ENCODE results near the gene CHCT1.

DNA sequence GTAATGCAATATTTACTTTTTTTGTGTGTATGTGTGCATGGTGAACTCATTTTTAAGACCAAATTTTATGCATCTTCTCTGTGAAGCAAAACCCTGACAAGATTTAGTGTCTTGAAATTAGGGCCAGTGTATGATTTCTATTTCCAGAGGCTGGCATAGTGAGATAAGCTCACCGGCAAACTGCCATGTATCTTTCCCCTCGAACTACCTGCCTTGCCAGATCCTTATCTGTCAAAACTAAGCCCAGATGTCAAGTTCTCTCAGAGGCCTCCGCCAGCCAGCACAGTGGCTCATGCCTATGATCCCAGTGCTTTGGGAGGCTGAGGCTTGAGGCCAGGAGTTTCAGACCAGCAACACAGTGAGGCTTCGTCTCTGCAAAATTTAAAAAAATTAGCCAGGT lies 40.3 kb upstream of the CHCT1 start:
- TF ChIP-seq, protein P1, sequence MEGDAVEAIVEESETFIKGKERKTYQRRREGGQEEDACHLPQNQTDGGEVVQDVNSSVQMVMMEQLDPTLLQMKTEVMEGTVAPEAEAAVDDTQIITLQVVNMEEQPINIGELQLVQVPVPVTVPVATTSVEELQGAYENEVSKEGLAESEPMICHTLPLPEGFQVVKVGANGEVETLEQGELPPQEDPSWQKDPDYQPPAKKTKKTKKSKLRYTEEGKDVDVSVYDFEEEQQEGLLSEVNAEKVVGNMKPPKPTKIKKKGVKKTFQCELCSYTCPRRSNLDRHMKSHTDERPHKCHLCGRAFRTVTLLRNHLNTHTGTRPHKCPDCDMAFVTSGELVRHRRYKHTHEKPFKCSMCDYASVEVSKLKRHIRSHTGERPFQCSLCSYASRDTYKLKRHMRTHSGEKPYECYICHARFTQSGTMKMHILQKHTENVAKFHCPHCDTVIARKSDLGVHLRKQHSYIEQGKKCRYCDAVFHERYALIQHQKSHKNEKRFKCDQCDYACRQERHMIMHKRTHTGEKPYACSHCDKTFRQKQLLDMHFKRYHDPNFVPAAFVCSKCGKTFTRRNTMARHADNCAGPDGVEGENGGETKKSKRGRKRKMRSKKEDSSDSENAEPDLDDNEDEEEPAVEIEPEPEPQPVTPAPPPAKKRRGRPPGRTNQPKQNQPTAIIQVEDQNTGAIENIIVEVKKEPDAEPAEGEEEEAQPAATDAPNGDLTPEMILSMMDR (IDR thresholded peaks at IDR 0.05; ENCODE audit: extremely low read depth in 1 of 2, insufficient read depth in 1 of 2, low read depth in 1 of 2, low read length in 2 of 2): no peak
- TF ChIP-seq POLR2A (IDR thresholded peaks at IDR 0.05; ENCODE audit: low read depth, low read length): no peak
- TF ChIP-seq, protein P2, sequence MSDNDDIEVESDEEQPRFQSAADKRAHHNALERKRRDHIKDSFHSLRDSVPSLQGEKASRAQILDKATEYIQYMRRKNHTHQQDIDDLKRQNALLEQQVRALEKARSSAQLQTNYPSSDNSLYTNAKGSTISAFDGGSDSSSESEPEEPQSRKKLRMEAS (IDR thresholded peaks at IDR 0.05; ENCODE audit: insufficient read depth, insufficient read length): no peak
- TF ChIP-seq EZH2 (IDR thresholded peaks at IDR 0.05; ENCODE audit: borderline replicate concordance, low read depth, low read length, severe bottlenecking): no peak
- no peak for TF ChIP-seq MYC (IDR thresholded peaks at IDR 0.05; ENCODE audit: low read depth, low read length)
- TF ChIP-seq POLR2AphosphoS5 (IDR thresholded peaks at IDR 0.05; ENCODE audit: insufficient read depth, low read depth, low read length): no peak
- no peak for TF ChIP-seq FOS (IDR thresholded peaks at IDR 0.05; ENCODE audit: borderline replicate concordance, insufficient read depth, low read length)
